NCI-H1417 (cell line): ENCODE data around the gene GABRB1.

Source experiments
- DNase-seq, 3 experiments: peaks; one replicate each; lab custom pipeline; 2025; lab: John Stamatoyannopoulos, UW

GABRB1 gene

GRCh38 chr4:47210828-47211227 lies 179.5 kb downstream of the GABRB1 start:
- no peak for DNase-seq

GRCh38 chr4:47213106-47213505 lies 181.7 kb downstream of the GABRB1 start:
- no peak for DNase-seq

- DNase-seq, result no peak
These were observed 182.2 kb downstream of the GABRB1 start for GRCh38 chr4:47213539-47213938.

- no peak for DNase-seq
These were observed 182.6 kb downstream of the GABRB1 start for GRCh38 chr4:47213971-47214370.

- DNase-seq, result no peak
These were observed 184.4 kb downstream of the GABRB1 start for GRCh38 chr4:47215759-47216158.

- DNase-seq, result no peak
These were observed 185.9 kb downstream of the GABRB1 start for GRCh38 chr4:47217291-47217690.

- DNase-seq, result no peak
These were observed 186.5 kb downstream of the GABRB1 start for GRCh38 chr4:47217884-47218283.

GRCh38 chr4:47218631-47219030 lies 187.3 kb downstream of the GABRB1 start:
- no peak for DNase-seq

GRCh38 chr4:47219586-47219985 lies 188.2 kb downstream of the GABRB1 start:
- DNase-seq, result no peak

- DNase-seq, result no peak
These were observed 190.4 kb downstream of the GABRB1 start for GRCh38 chr4:47221721-47222120.

- DNase-seq, result no peak
These were observed 190.9 kb downstream of the GABRB1 start for GRCh38 chr4:47222276-47222675.

GRCh38 chr4:47224361-47224760 lies 193.0 kb downstream of the GABRB1 start:
- DNase-seq, result no peak

GRCh38 chr4:47235721-47236120 lies 204.4 kb downstream of the GABRB1 start:
- DNase-seq, result no peak

- no peak for DNase-seq
These were observed 207.3 kb downstream of the GABRB1 start for GRCh38 chr4:47238667-47239066.

- DNase-seq, result no peak
These were observed 208.3 kb downstream of the GABRB1 start for GRCh38 chr4:47239649-47240048.

GRCh38 chr4:47251348-47252135 lies 220.2 kb downstream of the GABRB1 start:
- DNase-seq, result peak in 1 of 3 experiments; percentile 5

GRCh38 chr4:47263721-47264120 lies 232.4 kb downstream of the GABRB1 start:
- DNase-seq, result no peak

- DNase-seq, result peak in 1 of 3 experiments; percentile 56
These were observed 239.0 kb downstream of the GABRB1 start for GRCh38 chr4:47270201-47270888.

GRCh38 chr4:47271291-47271690 lies 239.9 kb downstream of the GABRB1 start:
- peak in 1 of 3 experiments; percentile 26 for DNase-seq

- DNase-seq, result no peak
These were observed 243.5 kb downstream of the GABRB1 start for GRCh38 chr4:47274901-47275300.

GRCh38 chr4:47275595-47275994 lies 244.2 kb downstream of the GABRB1 start:
- no peak for DNase-seq

- peak in 2 of 3 experiments; percentile 17 to 74 for DNase-seq
These were observed 247.3 kb downstream of the GABRB1 start for GRCh38 chr4:47278631-47279030.

- no peak for DNase-seq
These were observed 256.4 kb downstream of the GABRB1 start for GRCh38 chr4:47287735-47288134.
